Measurements from ENCODE around the gene FAM174B.
A peak's percentile ranks its signal among the peaks of the same experiment; 100 is the strongest.

The FAM174B gene

GRCh38 chr15:92655178-92655995 lies at the start of gene FAM174B:
Gene FAM174B (minus strand): TSS chr15:92655775.
- peak in 1 of 2 donors; percentile 16 for DNase-seq (ENCODE audit: low read depth in 2 of 2)

GRCh38 chr15:92696096-92696495 lies 40.5 kb upstream of the FAM174B start:
- no peak for DNase-seq (ENCODE audit: low read depth in 2 of 2)

GRCh38 chr15:92693691-92694331 lies 38.2 kb upstream of the FAM174B start:
- DNase-seq (ENCODE audit: low read depth in 2 of 2) = no peak

- DNase-seq (ENCODE audit: low read depth in 2 of 2) = no peak
Measured at GRCh38 chr15:92690395-92690794, 34.8 kb upstream of the FAM174B start.

- DNase-seq (ENCODE audit: low read depth in 2 of 2) = no peak
Measured at GRCh38 chr15:92687746-92688145, 32.2 kb upstream of the FAM174B start.

GRCh38 chr15:92687195-92687602 lies 31.6 kb upstream of the FAM174B start:
- no peak for DNase-seq (ENCODE audit: low read depth in 2 of 2)

- no peak for DNase-seq (ENCODE audit: low read depth in 2 of 2)
Measured at GRCh38 chr15:92683511-92683834, 27.9 kb upstream of the FAM174B start.

- DNase-seq (ENCODE audit: low read depth in 2 of 2) = no peak
Measured at GRCh38 chr15:92682741-92683510, 27.4 kb upstream of the FAM174B start.

- DNase-seq (ENCODE audit: low read depth in 2 of 2) = no peak
Measured at GRCh38 chr15:92681141-92681631, 25.6 kb upstream of the FAM174B start.

GRCh38 chr15:92677999-92678398 lies 22.4 kb upstream of the FAM174B start:
- DNase-seq (ENCODE audit: low read depth in 2 of 2) = no peak

- DNase-seq (ENCODE audit: low read depth in 2 of 2) = no peak
Measured at GRCh38 chr15:92676561-92676960, 21.0 kb upstream of the FAM174B start.

- no peak for DNase-seq (ENCODE audit: low read depth in 2 of 2)
Measured at GRCh38 chr15:92675485-92675884, 19.9 kb upstream of the FAM174B start.

- no peak for DNase-seq (ENCODE audit: low read depth in 2 of 2)
Measured at GRCh38 chr15:92674347-92674746, 18.8 kb upstream of the FAM174B start.

- DNase-seq (ENCODE audit: low read depth in 2 of 2) = no peak
Measured at GRCh38 chr15:92672102-92672501, 16.5 kb upstream of the FAM174B start.

GRCh38 chr15:92671406-92671805 lies 15.8 kb upstream of the FAM174B start:
- no peak for DNase-seq (ENCODE audit: low read depth in 2 of 2)

GRCh38 chr15:92670621-92671020 lies 15.0 kb upstream of the FAM174B start:
- DNase-seq (ENCODE audit: low read depth in 2 of 2) = no peak

GRCh38 chr15:92669432-92669831 lies 13.9 kb upstream of the FAM174B start:
- DNase-seq (ENCODE audit: low read depth in 2 of 2) = no peak

GRCh38 chr15:92668620-92669019 lies 13.0 kb upstream of the FAM174B start:
- no peak for DNase-seq (ENCODE audit: low read depth in 2 of 2)

- no peak for DNase-seq (ENCODE audit: low read depth in 2 of 2)
Measured at GRCh38 chr15:92667970-92668485, 12.5 kb upstream of the FAM174B start.

GRCh38 chr15:92667287-92667904 lies 11.8 kb upstream of the FAM174B start:
- no peak for DNase-seq (ENCODE audit: low read depth in 2 of 2)

- no peak for DNase-seq (ENCODE audit: low read depth in 2 of 2)
Measured at GRCh38 chr15:92666780-92667179, 11.2 kb upstream of the FAM174B start.

GRCh38 chr15:92665100-92665555 lies 9.6 kb upstream of the FAM174B start:
- DNase-seq (ENCODE audit: low read depth in 2 of 2) = no peak
